Glomerular endothelial cell (primary cell): Measurements from ENCODE around the gene CILP2. TPM values are rescaled to one million over a fixed set of nuclear protein-coding genes. Genes with fewer than 3 reads are reported as not detected.

Experiments used
- DNase-seq: peaks from one replicate; pipeline ENCODE4 v3.0.0-alpha.2; 2011; ENCODE audit warnings: low read depth, low spot score; ENCODE audit errors: extremely low read depth
- total RNA-seq: library from RNA; depleted of rRNA; stranded (reverse); fragments of >200 nt; gene quantifications from 2 replicates; pipeline ENCODE4 v1.2.3, GENCODE V29; 2015

Gene CILP2
- total RNA-seq, 1 donor from 2014 or later: not detected

DNA sequence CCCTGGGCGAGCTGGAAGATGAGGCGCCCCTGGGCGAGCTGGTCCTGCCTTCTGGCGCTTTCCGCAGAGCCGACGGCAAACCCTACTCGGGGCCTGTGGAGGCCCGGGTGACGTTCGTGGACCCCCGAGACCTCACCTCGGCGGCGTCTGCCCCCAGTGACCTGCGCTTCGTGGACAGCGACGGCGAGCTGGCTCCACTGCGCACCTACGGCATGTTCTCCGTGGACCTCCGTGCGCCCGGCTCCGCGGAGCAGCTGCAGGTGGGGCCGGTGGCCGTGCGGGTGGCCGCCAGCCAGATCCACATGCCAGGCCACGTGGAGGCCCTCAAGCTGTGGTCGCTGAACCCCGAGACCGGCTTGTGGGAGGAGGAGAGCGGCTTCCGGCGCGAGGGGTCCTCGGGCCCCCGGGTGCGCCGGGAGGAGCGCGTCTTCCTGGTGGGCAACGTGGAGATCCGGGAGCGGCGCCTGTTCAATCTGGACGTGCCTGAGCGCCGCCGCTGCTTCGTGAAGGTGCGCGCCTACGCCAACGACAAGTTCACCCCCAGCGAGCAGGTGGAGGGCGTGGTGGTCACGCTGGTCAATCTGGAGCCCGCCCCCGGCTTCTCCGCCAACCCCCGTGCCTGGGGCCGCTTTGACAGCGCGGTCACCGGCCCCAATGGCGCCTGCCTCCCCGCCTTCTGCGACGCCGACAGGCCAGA is 6.3 kb downstream of the CILP2 start:
- no peak for DNase-seq

- DNase-seq: no peak
These were observed 7.0 kb downstream of the CILP2 start for GRCh38 chr19:19544954-19545591.

DNA sequence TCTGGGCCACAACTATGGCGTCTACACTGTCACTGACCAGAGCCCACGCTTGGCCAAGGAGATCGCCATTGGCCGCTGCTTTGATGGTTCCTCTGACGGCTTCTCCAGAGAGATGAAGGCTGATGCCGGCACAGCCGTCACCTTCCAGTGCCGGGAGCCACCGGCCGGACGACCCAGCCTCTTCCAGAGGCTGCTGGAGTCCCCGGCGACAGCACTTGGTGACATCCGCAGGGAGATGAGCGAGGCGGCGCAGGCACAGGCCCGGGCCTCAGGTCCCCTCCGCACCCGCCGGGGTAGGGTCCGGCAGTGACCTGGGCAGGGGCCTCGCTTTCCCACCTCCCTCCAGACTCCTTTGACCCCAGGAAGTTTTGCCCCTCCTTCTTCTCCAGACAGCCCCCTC is 7.6 kb downstream of the CILP2 start:
- no peak for DNase-seq

DNA sequence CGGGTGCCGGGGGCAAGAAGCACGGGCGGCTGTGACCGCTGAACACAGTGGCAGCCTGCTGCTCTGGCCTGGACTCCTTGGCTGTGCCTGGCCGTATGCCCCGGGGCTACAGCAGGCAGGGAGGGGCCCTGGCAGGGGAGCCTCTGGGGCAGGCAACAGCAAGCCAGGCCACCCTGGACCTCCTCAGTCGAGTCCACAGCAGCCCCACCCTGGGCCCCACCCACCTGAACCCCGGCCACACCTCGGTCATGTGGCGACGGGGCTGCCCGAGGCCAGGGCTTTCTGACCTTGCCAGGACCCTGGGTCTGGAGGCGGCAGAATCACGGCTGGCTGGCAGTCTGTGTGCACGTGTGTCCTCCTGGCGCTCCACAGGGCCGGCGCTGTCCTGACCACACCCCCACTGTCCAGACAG is 8.7 kb downstream of the CILP2 start:
- no peak for DNase-seq

- DNase-seq: no peak
These were observed 9.7 kb downstream of the CILP2 start for GRCh38 chr19:19547674-19548336.

- no peak for DNase-seq
These were observed 11.1 kb downstream of the CILP2 start for GRCh38 chr19:19548915-19549759.

GRCh38 chr19:19549804-19550464 is 11.9 kb downstream of the CILP2 start:
- DNase-seq: no peak

GRCh38 chr19:19550485-19550929 is 12.4 kb downstream of the CILP2 start:
- no peak for DNase-seq

DNA sequence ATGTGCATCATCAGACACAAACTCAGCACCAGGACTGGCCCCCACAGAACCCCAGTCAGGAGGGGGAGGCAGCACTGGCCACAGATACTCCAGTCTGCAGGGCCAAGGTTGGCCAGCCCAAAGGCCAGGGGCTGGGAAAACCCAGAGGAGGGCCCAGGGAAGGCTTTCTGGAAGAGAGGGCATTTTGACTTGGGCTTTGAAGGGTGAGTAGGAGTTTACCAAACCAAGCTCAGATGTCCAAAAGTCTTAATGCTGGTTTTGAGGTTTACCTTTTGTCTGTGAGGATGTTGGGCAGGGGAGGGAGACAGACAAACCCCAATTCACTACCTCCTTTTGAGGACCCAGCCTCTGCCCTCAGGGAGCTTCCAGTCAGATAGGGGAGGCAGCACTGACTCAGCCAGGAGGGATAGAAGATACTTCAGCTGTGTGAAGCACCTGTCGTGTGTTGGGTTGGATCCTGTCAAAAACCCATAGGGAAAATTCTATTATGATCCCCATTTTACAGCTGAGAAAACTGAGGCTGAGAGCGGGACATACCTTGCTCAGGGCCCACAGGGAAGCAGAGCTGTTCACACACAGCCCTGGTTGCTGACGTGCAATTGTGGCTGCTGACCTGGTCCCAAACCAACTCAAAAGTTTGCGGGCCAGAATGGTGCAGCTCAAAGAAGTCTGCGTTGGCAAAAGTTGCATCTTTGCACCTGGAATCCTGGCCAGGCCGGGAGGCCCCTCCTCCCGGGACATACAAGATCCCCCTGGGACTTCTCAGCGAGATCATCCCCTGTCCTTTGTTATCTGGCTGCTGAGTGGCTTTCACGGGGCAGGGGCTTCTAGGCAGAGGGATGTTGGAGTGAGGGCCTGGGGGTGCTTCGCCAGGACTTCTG is 13.1 kb downstream of the CILP2 start:
- no peak for DNase-seq

- DNase-seq: no peak
These were observed 13.8 kb downstream of the CILP2 start for GRCh38 chr19:19551853-19552192.

DNA sequence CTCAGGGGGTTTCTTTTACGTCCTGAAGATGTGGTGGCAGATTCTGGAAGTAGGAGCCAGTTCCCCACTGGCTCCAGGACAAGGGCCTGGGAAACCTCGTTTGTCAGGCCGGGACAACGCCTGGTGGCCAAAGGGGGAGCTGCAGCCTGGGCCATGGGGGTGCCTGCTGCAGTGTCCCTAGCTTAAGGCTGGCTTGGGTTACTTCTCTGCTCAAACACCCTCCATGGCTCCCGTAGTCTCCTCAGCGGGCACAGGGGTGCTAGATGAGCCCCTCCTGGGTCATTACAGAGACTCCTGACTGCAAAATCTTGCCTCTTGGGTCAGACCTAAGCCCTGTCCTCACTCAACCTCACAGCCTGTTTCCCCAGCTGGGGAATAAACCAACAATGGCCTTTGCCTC is 14.7 kb downstream of the CILP2 start:
- DNase-seq: no peak

DNA sequence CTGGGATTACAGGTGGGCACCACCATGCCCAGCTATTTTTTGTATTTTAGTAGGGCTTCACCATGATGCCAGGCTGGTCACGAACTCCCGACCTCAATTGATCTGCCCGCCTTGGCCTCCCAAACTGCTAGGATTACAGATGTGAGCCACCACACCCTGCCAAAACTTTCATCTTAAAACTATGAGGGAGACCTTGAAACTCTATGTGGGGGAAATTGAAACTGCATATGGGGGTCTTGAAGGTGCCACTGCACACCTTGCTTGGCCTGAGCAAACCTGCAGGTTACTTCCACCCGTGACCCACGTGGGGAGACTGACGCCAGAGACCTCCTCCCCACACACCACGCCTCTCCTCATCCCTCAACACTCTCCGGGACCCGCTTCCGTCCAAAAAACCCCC is 15.6 kb downstream of the CILP2 start:
- DNase-seq: no peak

- no peak for DNase-seq
These were observed 16.3 kb downstream of the CILP2 start for GRCh38 chr19:19554074-19555023.

DNA sequence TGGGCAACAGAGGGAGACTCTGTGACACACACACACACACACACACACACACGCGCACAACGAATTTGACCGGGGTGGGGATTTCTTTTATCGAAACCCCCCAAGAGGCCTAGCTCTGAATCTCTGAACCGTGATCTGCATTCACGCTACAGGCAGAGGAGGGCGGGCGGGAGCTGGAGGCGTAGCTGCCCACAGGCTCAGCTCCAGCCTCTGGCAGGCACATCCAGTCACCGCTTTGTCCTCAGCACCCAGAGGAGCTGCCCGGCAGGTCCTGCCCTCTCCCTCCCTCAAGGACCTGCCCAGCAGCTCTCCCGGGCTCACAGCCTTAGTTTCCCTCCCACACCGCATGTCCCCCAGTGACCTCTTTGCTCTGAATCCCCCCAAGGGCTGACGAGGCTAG is 20.0 kb downstream of the CILP2 start:
- no peak for DNase-seq

DNA sequence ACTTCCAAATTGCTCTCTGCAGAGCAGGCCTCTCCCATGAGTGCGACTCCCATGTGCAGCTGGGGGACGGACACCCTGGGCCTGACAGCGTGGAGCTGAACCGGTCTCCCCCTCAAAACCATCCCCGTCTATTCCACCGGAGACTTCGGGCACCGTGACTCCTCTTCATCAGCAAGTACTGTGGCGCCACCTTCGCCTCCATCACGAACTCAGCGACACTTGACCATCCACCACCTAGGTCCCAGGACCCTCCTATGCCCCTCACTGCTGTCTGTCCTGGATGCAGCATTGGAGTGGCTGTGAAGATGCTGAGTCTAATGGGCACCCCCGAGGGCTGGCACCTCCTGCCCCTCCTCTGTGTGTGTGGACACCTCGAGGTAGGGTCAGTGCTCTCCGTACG is 20.6 kb downstream of the CILP2 start:
- no peak for DNase-seq

GRCh38 chr19:19559931-19560330 is 21.9 kb downstream of the CILP2 start:
- no peak for DNase-seq

GRCh38 chr19:19561946-19562664 is 24.0 kb downstream of the CILP2 start:
- no peak for DNase-seq
